ENCODE data around the gene TTC9C.
"Not testable (repeated sequence)": the region's sequence is repeated elsewhere in the genome, so short reads cannot be mapped to it uniquely, and the experiment has no call there.

Gene TTC9C

DNA sequence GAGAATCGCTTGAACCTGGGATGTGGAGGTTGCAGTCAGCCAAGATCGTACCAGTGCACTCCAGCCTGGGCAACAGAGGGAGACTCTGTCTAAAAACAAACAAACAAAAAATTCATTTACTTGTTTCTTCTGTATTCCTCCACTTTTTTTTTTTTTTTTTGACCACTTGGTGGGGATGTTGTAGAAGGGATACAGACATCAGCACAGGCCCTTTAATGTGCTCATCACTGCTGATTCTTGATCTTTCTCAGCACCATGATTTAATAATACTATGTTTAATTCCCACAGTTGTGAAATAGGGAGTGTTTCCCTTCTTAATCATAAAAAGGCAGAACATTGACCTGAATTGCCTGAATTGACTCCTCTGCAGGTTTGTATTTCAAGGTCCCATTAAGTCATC is 4.5 kb downstream of the TTC9C start:
- no peak overlapping the region for H3K4me3 Mint-ChIP-seq
- TF ChIP-seq, protein P1, sequence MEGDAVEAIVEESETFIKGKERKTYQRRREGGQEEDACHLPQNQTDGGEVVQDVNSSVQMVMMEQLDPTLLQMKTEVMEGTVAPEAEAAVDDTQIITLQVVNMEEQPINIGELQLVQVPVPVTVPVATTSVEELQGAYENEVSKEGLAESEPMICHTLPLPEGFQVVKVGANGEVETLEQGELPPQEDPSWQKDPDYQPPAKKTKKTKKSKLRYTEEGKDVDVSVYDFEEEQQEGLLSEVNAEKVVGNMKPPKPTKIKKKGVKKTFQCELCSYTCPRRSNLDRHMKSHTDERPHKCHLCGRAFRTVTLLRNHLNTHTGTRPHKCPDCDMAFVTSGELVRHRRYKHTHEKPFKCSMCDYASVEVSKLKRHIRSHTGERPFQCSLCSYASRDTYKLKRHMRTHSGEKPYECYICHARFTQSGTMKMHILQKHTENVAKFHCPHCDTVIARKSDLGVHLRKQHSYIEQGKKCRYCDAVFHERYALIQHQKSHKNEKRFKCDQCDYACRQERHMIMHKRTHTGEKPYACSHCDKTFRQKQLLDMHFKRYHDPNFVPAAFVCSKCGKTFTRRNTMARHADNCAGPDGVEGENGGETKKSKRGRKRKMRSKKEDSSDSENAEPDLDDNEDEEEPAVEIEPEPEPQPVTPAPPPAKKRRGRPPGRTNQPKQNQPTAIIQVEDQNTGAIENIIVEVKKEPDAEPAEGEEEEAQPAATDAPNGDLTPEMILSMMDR (IDR thresholded peaks at IDR 0.05): no peak
- peaks cover 3% of the 10 kb centered on the region for H3K27me3 Mint-ChIP-seq (ENCODE audit: low read depth, poor library complexity)
- H3K9me3 Mint-ChIP-seq: no peaks in the 10 kb centered on the region
- no peak overlapping the region for H3K27ac Mint-ChIP-seq
- peaks cover 23% of the 10 kb centered on the region for H3K4me1 Mint-ChIP-seq
- H3K36me3 Mint-ChIP-seq (ENCODE audit: low read depth): peaks cover 20% of the 10 kb centered on the region
- DNase-seq: no peak

DNA sequence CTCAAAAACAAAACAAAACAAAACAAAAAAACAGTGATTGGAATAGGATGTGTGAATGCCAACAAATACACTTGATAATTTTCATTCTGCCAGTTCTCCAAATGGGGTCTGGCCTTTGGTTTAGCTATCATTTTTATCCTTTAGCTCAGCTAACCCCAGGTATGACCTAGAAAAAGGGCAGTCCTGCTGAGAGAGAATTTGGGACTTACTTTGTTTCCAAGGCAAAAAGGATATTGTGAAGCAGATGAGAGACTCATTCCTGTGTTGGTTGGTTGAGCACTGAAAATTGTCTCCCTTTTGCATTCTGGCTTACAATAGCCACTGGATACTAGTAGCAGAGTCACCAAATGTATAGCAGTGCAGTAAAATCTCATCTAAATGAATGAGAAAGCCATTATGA is 8.9 kb downstream of the TTC9C start:
- H3K27ac Mint-ChIP-seq: no peak overlapping the region
- no peak overlapping the region for H3K4me3 Mint-ChIP-seq
- DNase-seq: no peak
- H3K27me3 Mint-ChIP-seq (ENCODE audit: low read depth, poor library complexity): peaks cover 3% of the 10 kb centered on the region
- TF ChIP-seq, protein P1 (IDR thresholded peaks at IDR 0.05): no peak
- peaks cover 36% of the 10 kb centered on the region for H3K36me3 Mint-ChIP-seq (ENCODE audit: low read depth)
- no peaks in the 10 kb centered on the region for H3K4me1 Mint-ChIP-seq
- no peaks in the 10 kb centered on the region for H3K9me3 Mint-ChIP-seq

DNA sequence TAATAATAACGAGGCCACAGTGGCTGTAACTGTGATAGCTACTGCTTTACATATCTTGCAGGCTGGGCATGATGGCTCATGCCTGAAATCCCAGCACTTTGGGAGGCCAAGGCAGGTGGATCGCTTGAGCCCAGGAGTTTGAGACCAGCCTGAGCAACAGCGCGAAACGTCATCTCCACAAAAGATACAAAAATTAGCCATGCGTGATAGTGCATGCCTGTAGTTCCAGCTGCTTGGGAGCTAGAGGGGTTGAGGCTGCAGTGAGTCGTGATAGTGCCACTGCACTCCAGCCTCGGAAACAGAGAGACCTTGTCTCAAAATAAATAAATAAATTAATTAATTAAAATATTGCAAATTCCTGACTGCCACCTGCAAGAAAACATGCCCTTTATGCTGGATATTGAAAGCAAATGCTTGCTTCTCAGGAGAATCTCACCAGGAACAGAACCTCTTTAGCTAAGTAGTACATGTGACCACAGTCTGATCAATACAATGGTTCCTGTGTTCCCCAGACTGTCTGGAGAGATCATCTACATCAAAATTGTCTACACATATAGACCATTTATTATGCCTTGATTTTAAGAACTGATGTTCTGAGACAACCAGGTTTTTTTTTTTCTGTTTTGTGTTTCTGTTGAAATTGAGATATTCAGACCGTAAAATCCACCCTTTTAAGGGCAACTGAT is 19.3 kb downstream of the TTC9C start:
- Mint-ChIP-seq H3K4me1 (peaks cover 21% of the 10 kb centered on the region), H3K36me3 (ENCODE audit: low read depth) (peaks cover 19% of the 10 kb centered on the region), H3K4me3 (no peak overlapping the region), H3K27ac (no peak overlapping the region), H3K9me3 (peaks cover 7% of the 10 kb centered on the region), H3K27me3 (ENCODE audit: low read depth, poor library complexity) (no peaks in the 10 kb centered on the region)
- TF ChIP-seq, protein P1 (IDR thresholded peaks at IDR 0.05): no peak
- no peak for DNase-seq

DNA sequence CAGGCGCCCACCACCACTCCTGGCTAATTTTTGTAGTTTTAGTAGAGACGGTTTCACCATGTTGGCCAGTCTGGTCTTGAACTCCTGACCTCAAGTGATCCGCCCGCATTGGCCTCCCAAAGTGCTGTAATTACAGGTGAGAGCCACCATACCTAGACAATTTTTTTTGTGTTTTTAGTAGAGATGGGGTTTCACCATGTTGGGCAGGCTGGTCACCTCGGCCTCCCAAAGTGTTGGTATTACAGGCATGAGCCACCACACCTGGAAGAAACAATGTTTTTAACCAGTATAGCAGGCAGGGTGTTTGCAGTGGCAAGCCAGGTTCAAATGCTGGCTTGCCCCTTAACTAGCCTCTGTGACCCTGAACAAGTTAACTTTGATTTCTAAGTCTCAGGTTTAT is 21.6 kb downstream of the TTC9C start:
- H3K27me3 Mint-ChIP-seq (ENCODE audit: low read depth, poor library complexity); H3K9me3 Mint-ChIP-seq; H3K27ac Mint-ChIP-seq; DNase-seq; H3K4me3 Mint-ChIP-seq: not testable (repeated sequence)
- Mint-ChIP-seq H3K36me3 (ENCODE audit: low read depth) (peaks cover 12% of the 10 kb centered on the region), H3K4me1 (peaks cover 27% of the 10 kb centered on the region)

DNA sequence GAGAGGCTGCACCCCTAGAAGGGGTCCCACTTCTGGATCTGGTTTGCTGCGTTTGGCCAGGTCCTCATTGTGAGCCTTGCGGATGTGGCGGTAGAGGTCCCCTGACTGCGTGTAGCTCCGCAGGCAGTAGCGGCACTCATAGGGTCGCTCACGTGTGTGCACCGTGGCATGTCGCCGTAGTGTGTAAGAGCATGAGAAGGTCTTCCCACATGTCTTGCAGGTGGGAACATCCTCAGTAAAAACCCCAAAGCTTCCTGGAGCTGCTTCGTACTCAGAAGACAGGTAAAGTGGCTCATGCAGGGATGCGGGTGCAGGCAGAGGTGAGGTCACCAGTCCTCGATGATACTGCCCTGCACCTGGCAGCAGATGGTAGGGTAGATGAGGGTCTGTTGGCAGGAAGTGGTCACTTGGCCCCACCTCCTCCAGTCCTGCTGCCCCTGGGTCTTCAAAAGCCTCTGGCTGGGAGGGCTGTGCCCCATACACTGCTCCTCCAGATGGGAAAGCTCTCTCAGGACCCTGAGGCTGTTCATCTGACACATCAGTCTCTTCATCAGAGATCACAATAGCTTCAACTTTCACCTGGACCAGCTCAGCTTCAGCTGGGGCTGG is 24.0 kb downstream of the TTC9C start:
- no peak for DNase-seq
- Mint-ChIP-seq H3K27me3 (ENCODE audit: low read depth, poor library complexity) (no peaks in the 10 kb centered on the region), H3K9me3 (no peaks in the 10 kb centered on the region), H3K27ac (no peak overlapping the region), H3K4me1 (peaks cover 34% of the 10 kb centered on the region), H3K4me3 (peak overlapping the region; percentile 98), H3K36me3 (ENCODE audit: low read depth) (peaks cover 12% of the 10 kb centered on the region)
- TF ChIP-seq, protein P1 (IDR thresholded peaks at IDR 0.05): no peak

DNA sequence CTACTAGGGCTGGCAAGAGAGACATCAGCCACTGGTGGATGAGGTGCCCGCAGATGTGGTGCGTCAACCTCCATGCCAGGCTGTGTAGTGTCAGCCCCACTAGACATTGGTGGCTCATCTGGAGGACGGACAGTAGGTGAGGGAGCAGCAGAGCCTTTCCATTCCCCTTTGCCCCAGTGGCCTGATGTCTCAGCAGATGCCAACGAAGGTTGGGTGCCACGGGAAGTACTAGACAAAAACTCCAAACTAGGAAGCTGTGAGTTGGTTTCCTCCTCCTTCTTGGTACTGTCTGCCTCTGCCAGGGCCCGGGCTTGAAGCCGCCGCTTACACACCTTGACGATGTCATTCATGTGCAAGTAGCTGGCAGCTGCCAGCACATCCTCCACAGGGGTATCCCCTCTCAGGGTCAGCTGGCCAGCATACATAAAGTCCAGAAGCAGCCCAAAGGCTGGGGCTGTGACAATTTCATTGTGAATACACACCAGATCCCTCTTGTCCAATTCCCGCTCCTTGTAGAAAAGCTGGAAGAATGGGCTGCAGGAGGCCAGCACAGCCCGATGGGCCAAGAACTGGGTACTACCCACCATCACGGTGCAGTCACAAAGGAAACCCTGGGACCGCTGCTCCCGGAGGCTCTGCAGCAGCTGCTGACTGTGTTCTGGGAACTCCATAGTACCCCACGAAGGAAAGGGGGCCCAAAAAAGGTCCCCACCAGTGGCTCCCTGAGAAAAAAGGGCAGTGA is 24.9 kb downstream of the TTC9C start:
- DNase-seq: peak; percentile 14
- Mint-ChIP-seq H3K4me1 (peaks cover 31% of the 10 kb centered on the region), H3K4me3 (peak overlapping the region; percentile 98), H3K36me3 (ENCODE audit: low read depth) (peaks cover 12% of the 10 kb centered on the region), H3K27ac (peak overlapping the region; percentile 97), H3K9me3 (no peaks in the 10 kb centered on the region), H3K27me3 (ENCODE audit: low read depth, poor library complexity) (no peaks in the 10 kb centered on the region)
- TF ChIP-seq, protein P1 (IDR thresholded peaks at IDR 0.05): no peak
